Amygdala (tissue), 56 donors: Measurements from ENCODE around the gene KCNQ1OT1.
A peak's percentile ranks its signal among the peaks of the same experiment; 100 is the strongest.

ENCODE experiments used
- DNase-seq, 56 donors: peaks; one replicate each; lab custom pipeline; 2025; lab: John Stamatoyannopoulos, UW

The KCNQ1OT1 gene

GRCh38 chr11:2704356-2704755 is 4.6 kb upstream of the KCNQ1OT1 start:
- DNase-seq, result no peak

- DNase-seq, result no peak
These were observed 3.8 kb upstream of the KCNQ1OT1 start for GRCh38 chr11:2703363-2704141.

- peak in 10 of 56 donors; percentile 10 to 39 (median 27) for DNase-seq
These were observed 3.1 kb upstream of the KCNQ1OT1 start for GRCh38 chr11:2702771-2703362.

GRCh38 chr11:2701898-2702434 is 2.2 kb upstream of the KCNQ1OT1 start:
- no peak for DNase-seq

GRCh38 chr11:2701230-2701629 is 1.4 kb upstream of the KCNQ1OT1 start:
- DNase-seq, result no peak

GRCh38 chr11:2700415-2701211 is 819 bp upstream of the KCNQ1OT1 start:
- DNase-seq, result peak in 19 of 56 donors; percentile 17 to 68 (median 37)

- no peak for DNase-seq
These were observed 636 bp downstream of the KCNQ1OT1 start for GRCh38 chr11:2699185-2699530.

GRCh38 chr11:2698386-2699184 is 1.2 kb downstream of the KCNQ1OT1 start:
- DNase-seq, result no peak

GRCh38 chr11:2697866-2698265 is 1.9 kb downstream of the KCNQ1OT1 start:
- DNase-seq, result no peak

- DNase-seq, result no peak
These were observed 3.3 kb downstream of the KCNQ1OT1 start for GRCh38 chr11:2696455-2696854.

- DNase-seq, result no peak
These were observed 4.5 kb downstream of the KCNQ1OT1 start for GRCh38 chr11:2694995-2695939.

GRCh38 chr11:2694495-2694894 is 5.3 kb downstream of the KCNQ1OT1 start:
- no peak for DNase-seq

GRCh38 chr11:2693271-2694261 is 6.2 kb downstream of the KCNQ1OT1 start:
- peak in 22 of 56 donors; percentile 16 to 77 (median 50) for DNase-seq

- no peak for DNase-seq
These were observed 7.6 kb downstream of the KCNQ1OT1 start for GRCh38 chr11:2691991-2692875.

- no peak for DNase-seq
These were observed 8.4 kb downstream of the KCNQ1OT1 start for GRCh38 chr11:2691355-2691761.

GRCh38 chr11:2690596-2691354 is 9.0 kb downstream of the KCNQ1OT1 start:
- no peak for DNase-seq
